Activated CD4-positive, CD25-positive, alpha-beta regulatory T cell treated with anti-CD3 and anti-CD28 coated beads, Interleukin-2, amount 50 U/mL, for 72 hours (primary cell): ENCODE data around the gene S100A1.
"Not testable (repeated sequence)": the region's sequence is repeated elsewhere in the genome, so short reads cannot be mapped to it uniquely, and the experiment has no call there.

Experiments used
- DNase-seq: peaks from one replicate; pipeline ENCODE4 v3.0.0; 2021

S100A1 gene

DNA sequence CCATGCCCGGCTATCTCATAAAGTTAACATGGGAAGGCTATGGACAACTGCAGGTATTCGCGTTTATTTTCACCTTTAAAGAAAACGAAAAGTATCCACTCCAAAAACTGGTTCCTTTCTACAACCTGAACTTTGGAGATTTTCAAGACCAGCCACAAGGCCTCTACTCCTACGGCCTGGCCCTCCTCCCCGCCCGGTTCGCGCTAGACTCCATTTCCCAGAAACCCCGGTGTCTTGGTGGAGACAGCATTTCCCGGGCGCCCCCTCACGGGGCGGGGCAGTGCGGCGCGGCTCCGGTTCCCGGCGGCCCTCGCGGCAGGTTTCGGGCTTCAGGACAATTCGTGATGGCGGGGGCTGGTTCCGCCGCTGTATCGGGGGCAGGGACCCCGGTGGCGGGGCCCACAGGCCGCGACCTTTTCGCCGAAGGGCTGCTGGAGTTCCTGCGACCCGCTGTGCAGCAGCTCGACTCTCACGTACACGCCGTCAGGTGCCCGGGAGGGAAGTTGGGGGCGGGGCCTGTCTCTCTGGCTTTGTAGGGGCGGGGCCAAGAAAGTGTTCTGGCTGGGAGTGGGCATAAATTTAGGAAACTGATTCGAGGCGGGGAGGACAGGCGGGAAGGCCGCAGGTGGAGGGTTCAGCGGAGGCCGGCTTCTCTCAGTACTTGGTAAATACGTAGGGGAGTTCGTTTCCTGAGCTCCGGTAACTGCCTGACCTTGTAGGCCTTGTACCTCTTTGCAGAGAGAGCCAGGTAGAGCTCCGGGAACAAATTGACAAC is 30.4 kb downstream of the S100A1 start, which contains the start of gene SNAPIN:
Gene SNAPIN (plus strand): TSS at position 304 of the 775 bp plus-strand sequence. CDS start 41 bp downstream, at position 345.
- DNase-seq = peak; percentile 91

DNA sequence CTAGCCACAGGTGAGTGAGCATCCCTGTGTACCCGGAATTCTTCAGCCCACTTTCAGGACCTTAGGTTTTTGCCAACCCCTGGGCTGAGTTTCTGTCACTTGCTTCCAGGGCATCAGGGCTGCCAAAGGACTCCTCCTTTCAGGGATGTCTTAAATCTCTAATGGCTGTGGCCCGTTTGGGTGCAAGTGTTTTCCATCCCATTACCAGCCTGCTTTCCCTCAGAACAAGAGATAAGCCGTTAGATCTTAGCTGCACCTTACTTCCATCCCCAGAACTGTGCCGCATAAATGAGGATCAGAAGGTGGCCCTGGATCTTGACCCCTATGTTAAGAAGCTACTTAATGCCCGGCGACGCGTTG is 30.9 kb downstream of the S100A1 start:
- no peak for DNase-seq

DNA sequence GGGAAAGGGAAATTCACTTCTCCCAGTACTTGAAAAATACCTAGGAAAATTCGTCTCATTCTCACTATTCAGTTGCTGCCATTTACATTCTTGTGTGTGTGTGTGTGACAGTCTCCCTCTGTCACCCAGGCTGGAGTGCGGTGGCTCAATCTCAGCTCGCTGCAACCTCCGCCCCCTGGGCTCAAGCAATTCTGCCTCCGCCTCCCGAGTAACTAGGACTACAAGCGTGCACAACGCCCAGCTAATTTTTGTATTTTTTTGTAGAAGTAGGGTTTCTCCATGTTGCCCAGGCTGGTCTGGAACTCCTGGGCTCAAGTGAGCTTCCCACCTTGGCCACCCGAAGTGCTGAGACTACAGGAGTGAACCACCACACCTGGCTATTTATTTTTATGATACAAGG is 31.4 kb downstream of the S100A1 start:
- DNase-seq = no peak

DNA sequence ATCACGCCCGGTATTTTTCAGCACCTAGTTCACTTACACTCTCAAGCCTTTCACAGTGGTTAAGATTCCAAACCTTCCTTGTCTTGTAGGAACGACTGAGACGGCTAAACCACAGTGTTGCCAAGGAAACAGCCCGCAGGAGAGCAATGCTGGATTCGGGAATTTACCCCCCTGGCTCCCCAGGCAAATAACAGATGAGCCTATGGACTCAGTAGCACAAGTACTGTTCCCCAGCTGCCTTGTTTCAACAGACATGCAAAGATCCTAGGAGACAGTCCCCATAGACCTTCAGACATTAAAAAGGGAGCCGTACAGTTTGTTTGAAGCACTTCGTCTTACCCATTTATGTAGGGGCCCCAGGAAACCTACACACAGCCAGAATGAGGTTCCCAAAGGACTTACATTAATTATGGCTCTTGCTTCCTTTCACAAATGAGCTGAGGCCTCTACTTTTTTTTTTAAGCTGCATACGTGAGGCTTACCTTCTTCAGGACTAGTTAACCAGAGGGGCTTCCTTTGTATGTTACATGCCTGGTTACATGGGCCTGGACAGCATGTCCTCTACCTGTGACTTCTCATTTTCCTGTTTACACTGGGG is 33.0 kb downstream of the S100A1 start:
- DNase-seq = no peak

DNA sequence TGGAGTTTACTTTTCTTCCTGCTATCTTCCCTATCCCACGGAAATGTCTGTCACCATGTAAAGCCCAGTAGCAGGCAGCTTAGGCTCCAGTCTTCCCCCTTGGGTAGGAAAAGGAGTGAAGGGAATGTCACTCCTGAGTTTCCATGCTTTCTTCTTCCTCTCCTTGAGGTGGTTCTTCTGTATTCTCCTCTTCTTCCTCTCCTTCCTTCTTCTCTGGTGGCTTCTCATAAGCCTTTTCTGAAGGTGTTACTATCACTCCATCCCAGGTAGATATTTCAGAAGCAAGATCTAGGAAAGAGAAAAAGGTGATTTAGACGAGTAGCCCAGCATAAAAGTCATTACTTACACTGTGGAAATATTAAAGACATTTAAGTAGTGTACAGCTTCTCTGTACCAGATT is 34.0 kb downstream of the S100A1 start:
- no peak for DNase-seq

DNA sequence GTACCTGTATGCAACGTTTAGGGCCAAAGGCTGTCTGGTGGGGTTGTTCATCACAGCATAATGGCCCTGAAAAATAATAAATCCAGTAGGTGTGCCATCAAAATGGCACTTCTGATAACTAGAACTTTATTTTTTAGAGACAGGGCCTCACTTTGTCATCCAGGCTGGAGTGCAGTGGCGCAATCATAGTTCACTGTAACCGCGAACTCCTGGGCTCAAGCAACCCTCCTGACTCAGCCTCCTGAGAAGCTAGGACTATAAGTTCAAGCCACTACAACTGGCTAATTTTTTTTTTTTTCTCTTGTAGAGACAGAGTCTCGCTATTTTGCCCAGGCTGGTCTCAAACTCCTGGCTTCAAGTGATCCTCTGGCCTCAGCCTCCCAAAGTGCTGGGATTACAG is 35.0 kb downstream of the S100A1 start:
- no peak for DNase-seq

DNA sequence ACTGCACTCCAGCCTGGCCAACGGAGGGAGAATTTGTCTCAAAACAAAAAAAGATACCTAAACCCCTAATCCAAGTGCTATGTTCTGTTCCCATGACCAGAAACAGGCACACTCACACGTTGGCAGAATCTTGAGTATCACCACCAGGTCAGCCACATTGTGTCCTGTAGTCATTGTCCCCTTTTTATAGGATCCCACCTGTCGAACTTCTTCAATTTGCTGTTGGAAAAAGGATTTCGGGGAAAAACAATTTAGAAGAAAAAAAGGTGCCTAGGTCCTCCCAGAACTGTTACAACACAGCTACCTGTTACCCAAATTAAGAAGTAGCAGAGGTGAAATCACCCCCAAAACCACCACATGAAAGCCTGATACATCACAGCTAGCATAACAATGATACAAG is 39.2 kb downstream of the S100A1 start:
- DNase-seq = no peak

DNA sequence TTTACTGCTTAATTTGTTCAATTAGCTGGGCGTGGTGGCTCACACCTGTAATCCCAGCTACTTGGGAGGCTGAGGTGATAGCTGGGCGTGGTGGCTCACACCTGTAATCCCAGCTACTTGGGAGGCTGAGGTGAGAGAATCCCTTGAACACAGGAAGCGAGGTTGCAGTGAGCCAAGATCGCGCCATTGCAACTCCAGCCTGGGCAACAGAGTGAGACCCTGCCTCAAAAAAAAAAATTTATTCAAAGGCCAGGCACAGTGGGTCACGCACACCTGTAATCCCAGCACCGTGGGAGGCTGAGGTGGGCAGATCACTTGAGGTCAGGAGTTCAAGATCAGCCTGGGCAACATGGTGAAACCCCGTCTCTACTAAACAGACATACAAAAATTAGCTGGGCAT is 40.4 kb downstream of the S100A1 start:
- not testable (repeated sequence) for DNase-seq

DNA sequence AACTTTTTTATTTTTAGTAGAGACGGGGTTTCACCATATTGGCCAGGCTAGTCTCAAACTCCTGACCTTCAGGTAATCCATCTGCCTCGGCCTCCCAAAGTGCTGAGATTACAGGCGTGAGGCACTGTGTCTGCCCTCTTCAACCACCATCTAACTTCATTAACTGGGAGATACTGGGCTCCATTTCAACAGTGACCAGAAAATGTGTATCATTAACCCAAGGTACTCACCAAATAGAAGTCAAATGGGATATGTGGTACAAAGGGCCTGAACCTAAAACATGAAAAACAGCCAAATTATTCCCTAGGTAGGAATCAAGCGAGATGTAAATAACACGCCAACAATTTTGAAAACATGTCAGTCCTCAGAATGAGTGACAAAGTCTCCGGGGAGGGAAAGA is 41.4 kb downstream of the S100A1 start:
- no peak for DNase-seq

DNA sequence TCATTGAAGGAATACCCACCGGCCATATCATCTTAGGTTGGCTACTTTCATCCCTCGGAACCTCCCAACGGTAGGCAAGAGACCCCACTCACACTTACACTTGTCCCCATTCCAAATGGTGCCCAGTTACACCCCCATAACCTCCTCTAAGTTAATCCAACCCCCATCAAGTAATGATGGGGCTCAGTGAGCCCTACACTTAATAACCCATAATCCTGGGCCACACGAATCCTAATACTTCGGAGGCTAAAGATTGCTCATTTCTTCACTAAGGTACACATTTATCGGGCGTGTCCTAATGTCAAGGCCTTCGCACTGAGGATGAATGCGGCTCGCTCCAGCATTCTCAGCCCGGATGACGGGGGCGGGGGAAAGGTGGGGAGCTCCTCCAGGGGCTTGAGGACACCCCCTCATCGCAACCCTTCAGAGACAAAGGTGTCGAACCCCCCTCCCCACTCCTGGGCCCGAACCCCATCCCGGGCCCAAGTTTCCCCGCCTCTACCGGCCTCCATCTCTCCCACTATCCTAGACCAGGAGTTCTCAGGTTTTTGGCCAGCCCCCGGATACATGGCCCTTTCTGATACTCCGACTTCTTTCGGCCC is 42.1 kb downstream of the S100A1 start:
- no peak for DNase-seq

DNA sequence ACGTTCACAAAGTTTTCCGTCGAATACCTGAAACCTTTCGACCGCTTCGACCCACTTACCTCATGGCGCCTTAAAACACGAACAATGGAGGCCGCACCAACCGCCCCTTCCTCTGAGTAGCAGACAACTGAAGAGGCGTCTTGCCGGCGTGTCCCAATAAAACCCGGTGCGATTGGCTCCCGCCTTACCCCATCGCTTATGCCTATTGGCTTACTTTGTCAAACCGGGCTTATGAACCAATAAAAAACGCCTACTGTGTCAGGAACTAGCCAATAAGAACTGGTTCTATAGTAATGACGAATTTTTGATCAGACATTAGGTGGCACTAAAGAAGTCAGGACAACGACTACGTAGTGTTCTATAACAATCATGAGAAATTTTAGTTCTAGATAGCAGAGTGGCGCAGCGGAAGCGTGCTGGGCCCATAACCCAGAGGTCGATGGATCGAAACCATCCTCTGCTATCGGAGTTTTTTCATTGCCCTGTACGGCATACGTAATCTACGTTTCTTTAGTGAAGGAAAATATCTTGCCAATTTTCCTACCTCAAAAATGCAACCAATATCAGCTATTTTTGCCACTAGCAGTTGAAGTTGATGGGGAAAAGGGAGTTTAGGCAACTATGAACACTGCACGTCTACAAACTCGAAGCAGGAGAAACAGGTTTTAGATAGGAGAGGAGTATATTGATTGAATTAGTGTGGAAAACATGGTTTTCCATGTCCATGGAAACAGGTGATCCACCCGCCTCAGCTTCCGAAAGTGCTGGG is 42.8 kb downstream of the S100A1 start, which contains the start of gene ILF2:
Gene ILF2 (minus strand): TSS at position 135 of the 769 bp plus-strand sequence. CDS start 71 bp downstream, at position 64.
- DNase-seq = peak; percentile 93

DNA sequence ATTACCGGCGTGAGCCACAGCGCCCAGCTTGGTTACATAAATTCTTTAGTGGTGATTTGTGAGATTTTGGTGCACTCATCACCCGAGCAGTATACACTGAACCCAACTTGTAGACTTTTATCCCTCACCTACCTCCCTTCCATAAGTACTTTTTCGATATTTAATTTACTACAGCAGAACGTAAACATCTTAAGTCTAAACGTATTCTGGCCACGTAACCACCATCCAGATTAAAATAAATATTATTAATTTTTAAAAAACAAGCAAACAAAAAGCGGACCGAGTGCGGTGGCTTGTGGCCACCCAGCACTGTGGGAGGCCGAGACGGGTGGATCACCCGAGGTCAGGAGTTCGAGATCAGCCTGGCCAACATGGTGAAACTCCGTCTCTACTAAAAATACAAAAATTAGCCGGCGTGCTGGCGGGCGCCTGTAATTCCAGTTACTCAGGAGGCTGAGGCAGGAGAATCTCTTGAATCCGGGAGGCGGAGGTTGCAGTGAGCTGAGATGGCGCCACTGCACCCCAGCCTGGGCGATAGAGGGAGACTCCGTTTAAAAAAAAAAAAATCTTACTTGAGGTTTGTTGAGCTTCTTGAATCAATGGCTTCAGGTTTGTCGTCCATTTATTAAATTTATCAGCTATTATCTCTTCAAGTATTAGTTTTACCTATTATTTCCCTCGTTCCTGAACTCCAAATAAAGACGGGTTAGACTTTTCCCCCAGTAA is 43.6 kb downstream of the S100A1 start:
- DNase-seq = peak; percentile 52

DNA sequence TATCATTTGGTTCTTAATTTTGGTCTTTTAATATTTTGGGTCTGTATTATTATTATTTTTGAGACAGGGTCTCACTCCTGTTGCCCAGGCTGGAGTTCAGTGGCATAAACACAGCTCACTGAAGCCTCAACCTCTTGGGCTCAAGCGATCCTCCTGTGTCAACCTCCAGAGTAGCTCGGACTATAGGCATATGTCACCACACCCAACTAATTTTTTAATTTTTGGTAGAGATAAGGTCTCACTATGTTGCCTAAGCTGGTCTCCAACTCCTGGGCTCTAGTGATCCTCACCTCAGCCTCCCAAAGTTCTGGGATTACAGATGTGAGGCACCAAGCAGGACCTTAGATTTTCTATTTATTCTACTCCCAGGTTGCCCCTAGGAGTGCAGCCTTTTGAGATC is 45.3 kb downstream of the S100A1 start:
- DNase-seq = no peak

DNA sequence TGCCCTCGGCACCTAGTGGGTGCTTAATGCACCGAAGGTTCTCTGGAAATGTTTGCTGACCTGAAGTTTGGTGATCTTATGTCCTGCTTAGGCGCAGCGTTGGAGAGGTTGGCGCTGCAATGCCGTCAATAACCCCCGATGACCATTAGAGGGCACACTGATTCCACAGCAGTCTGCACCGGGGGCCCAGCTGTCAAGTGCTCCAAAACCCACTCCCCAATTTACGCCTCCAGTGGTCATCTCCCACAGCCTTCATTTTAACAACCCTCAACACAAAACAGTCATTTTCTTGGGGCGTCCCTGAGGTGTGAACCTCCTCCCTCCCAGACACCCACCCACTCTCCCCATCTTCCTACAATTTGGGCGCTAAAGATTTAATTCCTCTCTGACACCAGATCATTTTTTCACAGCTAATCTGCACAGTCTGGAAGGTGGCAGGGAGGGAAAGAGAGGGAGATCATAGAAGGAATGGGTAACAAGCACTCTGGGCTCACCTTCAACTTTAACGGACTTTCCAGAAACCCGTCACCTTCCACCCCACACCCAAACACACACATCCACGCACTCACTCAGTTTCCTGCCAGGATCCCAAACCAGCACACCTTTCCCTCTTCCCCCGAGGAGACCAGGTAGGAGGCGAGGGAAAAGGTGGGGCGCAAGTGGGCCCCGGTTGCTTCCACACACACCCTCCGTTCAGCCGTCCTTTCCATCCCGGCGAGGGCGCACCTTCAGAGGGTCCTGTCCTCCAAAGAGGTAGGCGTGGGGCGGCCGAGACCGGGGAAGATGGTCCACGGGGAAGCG is 49.7 kb downstream of the S100A1 start:
- DNase-seq = peak; percentile 41

DNA sequence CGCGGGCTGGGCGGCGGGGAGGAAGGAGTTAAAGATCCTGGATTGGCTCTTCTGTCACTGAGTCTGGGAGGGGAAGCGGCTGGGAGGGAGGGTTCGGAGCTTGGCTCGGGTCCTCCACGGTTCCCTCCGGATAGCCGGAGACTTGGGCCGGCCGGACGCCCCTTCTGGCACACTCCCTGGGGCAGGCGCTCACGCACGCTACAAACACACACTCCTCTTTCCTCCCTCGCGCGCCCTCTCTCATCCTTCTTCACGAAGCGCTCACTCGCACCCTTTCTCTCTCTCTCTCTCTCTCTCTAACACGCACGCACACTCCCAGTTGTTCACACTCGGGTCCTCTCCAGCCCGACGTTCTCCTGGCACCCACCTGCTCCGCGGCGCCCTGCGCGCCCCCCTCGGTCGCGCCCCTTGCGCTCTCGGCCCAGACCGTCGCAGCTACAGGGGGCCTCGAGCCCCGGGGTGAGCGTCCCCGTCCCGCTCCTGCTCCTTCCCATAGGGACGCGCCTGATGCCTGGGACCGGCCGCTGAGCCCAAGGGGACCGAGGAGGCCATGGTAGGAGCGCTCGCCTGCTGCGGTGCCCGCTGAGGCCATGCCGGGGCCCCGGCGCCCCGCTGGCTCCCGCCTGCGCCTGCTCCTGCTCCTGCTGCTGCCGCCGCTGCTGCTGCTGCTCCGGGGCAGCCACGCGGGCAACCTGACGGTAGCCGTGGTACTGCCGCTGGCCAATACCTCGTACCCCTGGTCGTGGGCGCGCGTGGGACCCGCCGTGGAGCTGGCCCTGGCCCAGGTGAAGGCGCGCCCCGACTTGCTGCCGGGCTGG is 50.5 kb downstream of the S100A1 start, which contains the start of gene NPR1:
Gene NPR1 (plus strand): TSS at position 170 of the 818 bp plus-strand sequence. CDS start 421 bp downstream, at position 591.
- no peak for DNase-seq

DNA sequence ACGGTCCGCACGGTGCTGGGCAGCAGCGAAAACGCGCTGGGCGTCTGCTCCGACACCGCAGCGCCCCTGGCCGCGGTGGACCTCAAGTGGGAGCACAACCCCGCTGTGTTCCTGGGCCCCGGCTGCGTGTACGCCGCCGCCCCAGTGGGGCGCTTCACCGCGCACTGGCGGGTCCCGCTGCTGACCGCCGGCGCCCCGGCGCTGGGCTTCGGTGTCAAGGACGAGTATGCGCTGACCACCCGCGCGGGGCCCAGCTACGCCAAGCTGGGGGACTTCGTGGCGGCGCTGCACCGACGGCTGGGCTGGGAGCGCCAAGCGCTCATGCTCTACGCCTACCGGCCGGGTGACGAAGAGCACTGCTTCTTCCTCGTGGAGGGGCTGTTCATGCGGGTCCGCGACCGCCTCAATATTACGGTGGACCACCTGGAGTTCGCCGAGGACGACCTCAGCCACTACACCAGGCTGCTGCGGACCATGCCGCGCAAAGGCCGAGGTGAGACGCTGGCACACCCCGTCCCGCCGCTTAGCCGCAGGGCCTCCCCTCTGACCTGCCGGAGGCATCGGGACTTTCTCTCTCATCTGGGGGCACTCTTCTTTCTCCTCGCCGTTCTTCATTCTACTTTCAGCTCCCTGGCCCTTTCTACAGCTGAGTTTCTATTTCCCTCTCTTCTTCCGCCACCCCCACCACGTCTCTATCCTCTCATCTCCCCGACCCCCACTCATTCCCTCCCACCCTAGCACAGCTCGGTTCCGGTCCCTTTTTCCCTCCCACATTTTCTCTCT is 51.3 kb downstream of the S100A1 start:
- DNase-seq = no peak

DNA sequence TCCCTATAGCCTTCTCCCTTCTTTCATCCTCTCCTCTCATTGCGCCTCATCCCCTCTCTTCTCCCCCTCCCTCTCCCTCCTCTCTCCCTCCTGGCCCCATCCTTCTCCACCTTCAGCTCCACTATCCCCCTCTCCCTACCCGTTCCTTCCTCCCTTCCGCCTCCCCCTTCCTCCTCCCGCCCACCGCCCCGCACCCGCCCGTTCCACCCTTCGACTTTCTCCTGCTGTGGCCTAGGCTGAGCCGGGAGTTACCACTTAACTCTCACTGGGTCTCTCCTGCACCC is 51.8 kb downstream of the S100A1 start:
- no peak for DNase-seq
